ENCODE data around the gene CTNNA1.

Gene CTNNA1

DNA sequence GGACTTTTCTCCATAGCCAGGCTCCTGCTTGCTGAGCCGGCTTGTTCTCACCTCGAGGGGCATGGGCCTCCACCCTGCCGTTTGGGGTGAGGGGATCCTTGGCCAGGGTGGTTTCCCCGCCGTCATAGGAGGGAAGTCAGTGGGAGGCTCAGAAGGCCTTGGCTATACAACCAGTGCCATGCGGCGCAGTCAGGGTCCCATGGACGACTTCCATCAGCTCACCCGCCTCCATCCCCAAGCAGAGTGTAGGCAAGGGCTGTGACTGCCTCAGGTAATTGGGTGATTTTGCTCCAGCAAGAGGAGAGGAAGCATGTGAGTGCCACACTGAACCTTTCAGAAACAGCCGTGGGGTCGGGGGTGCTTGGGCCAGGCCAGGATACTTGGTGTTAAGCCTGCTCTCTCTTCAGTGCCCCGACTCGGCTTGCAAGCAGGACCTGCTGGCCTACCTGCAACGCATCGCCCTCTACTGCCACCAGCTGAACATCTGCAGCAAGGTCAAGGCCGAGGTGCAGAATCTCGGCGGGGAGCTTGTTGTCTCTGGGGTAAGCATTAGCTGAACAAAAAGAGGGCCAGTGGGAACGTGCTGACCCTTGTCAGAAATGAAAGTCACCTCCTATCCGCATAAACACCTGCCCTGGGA is 179.1 kb downstream of the CTNNA1 start:
- Histone ChIP-seq H3F3A (ENCODE audit: insufficient read depth) (no peaks in the 10 kb centered on the region), H3K4me3 (ENCODE audit: insufficient read depth, low read length, poor library complexity, severe bottlenecking) (no peak overlapping the region), H3K27me3 (ENCODE audit: low read length) (no peaks in the 10 kb centered on the region), H3K9me2 (replicated peaks; ENCODE audit: insufficient read depth, low read length) (no peaks in the 10 kb centered on the region), H3K9ac (ENCODE audit: low read length) (no peak overlapping the region), H4K20me1 (ENCODE audit: low read depth, low read length) (no peaks in the 10 kb centered on the region), H3K79me2 (ENCODE audit: insufficient read depth, low read length) (no peaks in the 10 kb centered on the region), H3K9me3 (ENCODE audit: insufficient read depth, low read length) (no peaks in the 10 kb centered on the region), H3K27ac (ENCODE audit: low read depth, low read length) (no peak overlapping the region), H3K36me3 (ENCODE audit: low read length) (no peaks in the 10 kb centered on the region), H3K4me2 (ENCODE audit: low read depth, low read length, poor library complexity, severe bottlenecking) (no peak overlapping the region), H2AFZ (ENCODE audit: low read depth, low read length, severe bottlenecking) (no peak overlapping the region)
- TF ChIP-seq EZH2phosphoT487 (conservative IDR thresholded peaks at IDR 0.05; ENCODE audit: low read length) = no peak
- TF ChIP-seq, protein P1, sequence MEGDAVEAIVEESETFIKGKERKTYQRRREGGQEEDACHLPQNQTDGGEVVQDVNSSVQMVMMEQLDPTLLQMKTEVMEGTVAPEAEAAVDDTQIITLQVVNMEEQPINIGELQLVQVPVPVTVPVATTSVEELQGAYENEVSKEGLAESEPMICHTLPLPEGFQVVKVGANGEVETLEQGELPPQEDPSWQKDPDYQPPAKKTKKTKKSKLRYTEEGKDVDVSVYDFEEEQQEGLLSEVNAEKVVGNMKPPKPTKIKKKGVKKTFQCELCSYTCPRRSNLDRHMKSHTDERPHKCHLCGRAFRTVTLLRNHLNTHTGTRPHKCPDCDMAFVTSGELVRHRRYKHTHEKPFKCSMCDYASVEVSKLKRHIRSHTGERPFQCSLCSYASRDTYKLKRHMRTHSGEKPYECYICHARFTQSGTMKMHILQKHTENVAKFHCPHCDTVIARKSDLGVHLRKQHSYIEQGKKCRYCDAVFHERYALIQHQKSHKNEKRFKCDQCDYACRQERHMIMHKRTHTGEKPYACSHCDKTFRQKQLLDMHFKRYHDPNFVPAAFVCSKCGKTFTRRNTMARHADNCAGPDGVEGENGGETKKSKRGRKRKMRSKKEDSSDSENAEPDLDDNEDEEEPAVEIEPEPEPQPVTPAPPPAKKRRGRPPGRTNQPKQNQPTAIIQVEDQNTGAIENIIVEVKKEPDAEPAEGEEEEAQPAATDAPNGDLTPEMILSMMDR (IDR thresholded peaks at IDR 0.05; ENCODE audit: insufficient read depth, low read length, poor library complexity, severe bottlenecking) = no peak

DNA sequence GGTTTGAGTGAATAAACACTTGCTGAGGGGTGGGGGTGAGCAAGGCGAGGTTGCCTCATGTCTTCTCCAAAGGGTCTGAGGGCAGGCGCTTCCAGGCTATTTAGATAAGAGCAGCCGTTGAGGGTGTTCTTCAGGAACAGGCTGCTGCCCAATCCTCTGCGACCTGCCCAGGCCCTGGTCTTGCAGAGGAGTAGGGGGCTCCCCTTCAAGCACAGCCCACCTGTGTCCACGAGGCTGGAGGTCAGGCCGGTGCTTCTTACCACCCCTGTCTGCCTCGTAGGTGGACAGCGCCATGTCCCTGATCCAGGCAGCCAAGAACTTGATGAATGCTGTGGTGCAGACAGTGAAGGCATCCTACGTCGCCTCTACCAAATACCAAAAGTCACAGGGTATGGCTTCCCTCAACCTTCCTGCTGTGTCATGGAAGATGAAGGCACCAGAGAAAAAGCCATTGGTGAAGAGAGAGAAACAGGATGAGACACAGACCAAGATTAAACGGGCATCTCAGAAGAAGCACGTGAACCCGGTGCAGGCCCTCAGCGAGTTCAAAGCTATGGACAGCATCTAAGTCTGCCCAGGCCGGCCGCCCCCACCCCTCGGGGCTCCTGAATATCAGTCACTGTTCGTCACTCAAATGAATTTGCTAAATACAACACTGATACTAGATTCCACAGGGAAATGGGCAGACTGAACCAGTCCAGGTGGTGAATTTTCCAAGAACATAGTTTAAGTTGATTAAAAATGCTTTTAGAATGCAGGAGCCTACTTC is 180.5 kb downstream of the CTNNA1 start:
- no peaks in the 10 kb centered on the region for H3K79me2 ChIP-seq (ENCODE audit: insufficient read depth, low read length)
- no peaks in the 10 kb centered on the region for H3K9me3 ChIP-seq (ENCODE audit: insufficient read depth, low read length)
- H4K20me1 ChIP-seq (ENCODE audit: low read depth, low read length) = no peaks in the 10 kb centered on the region
- H3F3A ChIP-seq (ENCODE audit: insufficient read depth) = no peaks in the 10 kb centered on the region
- H3K27me3 ChIP-seq (ENCODE audit: low read length) = no peaks in the 10 kb centered on the region
- TF ChIP-seq, protein P1 (IDR thresholded peaks at IDR 0.05; ENCODE audit: insufficient read depth, low read length, poor library complexity, severe bottlenecking) = no peak
- TF ChIP-seq EZH2phosphoT487 (conservative IDR thresholded peaks at IDR 0.05; ENCODE audit: low read length) = no peak
- H3K4me3 ChIP-seq (ENCODE audit: insufficient read depth, low read length, poor library complexity, severe bottlenecking) = no peak overlapping the region
- H3K9ac ChIP-seq (ENCODE audit: low read length) = no peak overlapping the region
- no peak overlapping the region for H3K27ac ChIP-seq (ENCODE audit: low read depth, low read length)
- H3K4me2 ChIP-seq (ENCODE audit: low read depth, low read length, poor library complexity, severe bottlenecking) = no peak overlapping the region
- H3K9me2 ChIP-seq (replicated peaks; ENCODE audit: insufficient read depth, low read length) = no peaks in the 10 kb centered on the region
- no peaks in the 10 kb centered on the region for H3K36me3 ChIP-seq (ENCODE audit: low read length)
- H2AFZ ChIP-seq (ENCODE audit: low read depth, low read length, severe bottlenecking) = no peak overlapping the region

DNA sequence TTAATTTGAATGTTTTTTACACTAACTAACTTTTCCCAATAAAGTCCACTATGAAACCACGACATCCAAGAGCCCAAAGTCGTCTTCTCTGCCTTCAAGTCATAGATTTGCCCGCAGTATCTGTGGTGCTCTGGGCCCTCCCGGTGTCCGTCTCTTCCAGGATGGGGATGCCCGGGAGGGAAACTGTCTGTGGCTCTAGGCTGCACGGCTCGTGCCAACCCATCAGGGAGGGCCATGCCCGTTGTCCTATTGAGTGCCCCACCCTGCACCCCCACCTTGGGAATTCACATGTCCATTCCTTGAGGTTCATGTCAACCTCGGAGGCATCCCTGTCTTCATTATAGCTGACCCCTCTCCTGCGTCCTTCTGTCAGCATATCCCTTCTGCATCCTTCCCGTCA is 181.7 kb downstream of the CTNNA1 start:
- no peaks in the 10 kb centered on the region for H3K79me2 ChIP-seq (ENCODE audit: insufficient read depth, low read length)
- no peak overlapping the region for H3K4me2 ChIP-seq (ENCODE audit: low read depth, low read length, poor library complexity, severe bottlenecking)
- no peak overlapping the region for H3K27ac ChIP-seq (ENCODE audit: low read depth, low read length)
- H3K9me2 ChIP-seq (replicated peaks; ENCODE audit: insufficient read depth, low read length) = no peaks in the 10 kb centered on the region
- H3K27me3 ChIP-seq (ENCODE audit: low read length) = no peaks in the 10 kb centered on the region
- H2AFZ ChIP-seq (ENCODE audit: low read depth, low read length, severe bottlenecking) = no peak overlapping the region
- H3K9me3 ChIP-seq (ENCODE audit: insufficient read depth, low read length) = no peaks in the 10 kb centered on the region
- no peaks in the 10 kb centered on the region for H4K20me1 ChIP-seq (ENCODE audit: low read depth, low read length)
- no peak for TF ChIP-seq EZH2phosphoT487 (conservative IDR thresholded peaks at IDR 0.05; ENCODE audit: low read length)
- TF ChIP-seq, protein P1 (IDR thresholded peaks at IDR 0.05; ENCODE audit: insufficient read depth, low read length, poor library complexity, severe bottlenecking) = no peak
- H3F3A ChIP-seq (ENCODE audit: insufficient read depth) = no peaks in the 10 kb centered on the region
- no peak overlapping the region for H3K9ac ChIP-seq (ENCODE audit: low read length)
- H3K4me3 ChIP-seq (ENCODE audit: insufficient read depth, low read length, poor library complexity, severe bottlenecking) = no peak overlapping the region
- H3K36me3 ChIP-seq (ENCODE audit: low read length) = no peaks in the 10 kb centered on the region

All from SU-DHL-6 (cell line).